HCT116 (cell line): ENCODE measurements around the gene KLHDC7B.

Experiments used
- ATF3 ChIP-seq: IDR thresholded peaks from 2 replicates; pipeline ENCODE4 v1.6.1; 2012
- CTCF ChIP-seq, 3 experiments: fragments of 200-600 bp in 1 of 3; sonication (generic) in 1 of 3; IDR thresholded peaks in 2 of 3; conservative IDR thresholded peaks in 1 of 3; 2 replicates each; pipeline ENCODE4 v1.5.1; 2012 to 2017; ENCODE audit warnings: low read depth in 2 of 3, low read length in 2 of 3, antibody characterized with exemption in 1 of 3, borderline replicate concordance in 1 of 3, control low read depth in 1 of 3, mild to moderate bottlenecking in 1 of 3, mixed read lengths in 1 of 3, mixed run types in 1 of 3, moderate library complexity in 1 of 3; ENCODE audit not compliant: insufficient read depth in 1 of 3
- EZH2 ChIP-seq: fragments of 200-600 bp; sonication (generic); IDR thresholded peaks from 2 replicates; pipeline ENCODE4 v1.6.1; 2017; ENCODE audit warnings: antibody characterized with exemption, mixed run types
- POLR2A ChIP-seq: IDR thresholded peaks from 2 replicates; pipeline ENCODE4 v1.7.0; 2011; ENCODE audit warnings: borderline replicate concordance; ENCODE audit not compliant: insufficient read depth, insufficient read length; ENCODE audit errors: extremely low read depth
- RAD21 ChIP-seq: IDR thresholded peaks from 2 replicates; pipeline ENCODE4 v1.6.1; 2012; ENCODE audit warnings: low read depth, mild to moderate bottlenecking
- REST ChIP-seq: IDR thresholded peaks from 2 replicates; pipeline ENCODE4 v1.6.1; 2012; ENCODE audit warnings: low read depth
- SP1 ChIP-seq: IDR thresholded peaks from 2 replicates; pipeline ENCODE4 v1.6.1; 2012; ENCODE audit warnings: low read depth
- SRF ChIP-seq: IDR thresholded peaks from 2 replicates; pipeline ENCODE4 v1.6.1; 2012; ENCODE audit warnings: low read depth
- ZFX ChIP-seq: fragments of 450-650 bp; IDR thresholded peaks from 2 replicates; pipeline ENCODE4 v1.6.1; 2017

GRCh38 chr22:50563413-50564160 lies 17.9 kb downstream of the KLHDC7B start:
- TF ChIP-seq CTCF (IDR thresholded peaks at IDR 0.05 in 2 of 3, conservative IDR thresholded peaks at IDR 0.05 in 1 of 3; ENCODE audit: borderline replicate concordance in 1 of 3, insufficient read depth in 1 of 3, low read depth in 2 of 3, low read length in 2 of 3) (no peak), SRF (no peak), POLR2A (no peak), SP1 (no peak), ATF3 (no peak), ZFX (no peak), EZH2 (no peak), RAD21 (no peak), REST (no peak)
